ENCODE measurements around the gene ABRACL.

Gene ABRACL

DNA sequence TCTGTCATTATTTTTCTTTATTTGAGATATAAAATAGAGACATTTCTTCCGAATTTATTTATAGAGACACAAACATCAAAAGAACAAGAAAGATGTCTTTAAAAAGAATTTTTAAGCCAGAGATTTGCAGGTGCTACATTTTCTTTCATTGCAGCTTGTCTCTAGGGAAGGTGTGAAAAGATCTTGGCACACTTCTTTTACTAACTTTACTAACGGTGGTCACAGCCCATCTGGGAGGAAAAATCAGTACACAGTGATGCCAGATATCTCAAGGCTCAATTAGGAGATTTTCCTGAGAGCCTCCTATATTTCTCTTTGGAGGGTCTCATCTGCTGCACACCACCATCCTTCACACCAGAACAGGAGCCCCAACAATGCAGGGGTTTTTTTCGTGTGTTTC is 29.5 kb downstream of the ABRACL start:
- DNase-seq = no peak

DNA sequence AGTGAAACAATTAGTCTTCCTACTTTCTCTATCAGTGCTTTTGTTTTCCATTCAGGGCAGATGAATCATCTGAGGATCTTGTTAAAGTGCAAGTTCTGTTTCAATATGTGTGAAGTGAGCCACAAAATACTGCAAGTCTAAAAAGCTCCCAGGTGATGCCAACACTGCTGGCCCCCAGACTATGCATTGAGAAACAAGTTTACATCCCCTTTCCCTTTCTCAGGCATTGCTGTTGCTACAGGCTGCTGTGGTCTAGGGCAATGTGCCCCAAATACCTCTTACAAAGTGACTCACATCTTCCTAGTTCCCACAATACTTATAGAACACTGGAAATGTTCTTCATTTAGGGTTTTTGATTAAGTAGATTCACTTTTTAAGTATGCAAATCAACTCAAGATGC is 31.8 kb downstream of the ABRACL start:
- no peak for DNase-seq

DNA sequence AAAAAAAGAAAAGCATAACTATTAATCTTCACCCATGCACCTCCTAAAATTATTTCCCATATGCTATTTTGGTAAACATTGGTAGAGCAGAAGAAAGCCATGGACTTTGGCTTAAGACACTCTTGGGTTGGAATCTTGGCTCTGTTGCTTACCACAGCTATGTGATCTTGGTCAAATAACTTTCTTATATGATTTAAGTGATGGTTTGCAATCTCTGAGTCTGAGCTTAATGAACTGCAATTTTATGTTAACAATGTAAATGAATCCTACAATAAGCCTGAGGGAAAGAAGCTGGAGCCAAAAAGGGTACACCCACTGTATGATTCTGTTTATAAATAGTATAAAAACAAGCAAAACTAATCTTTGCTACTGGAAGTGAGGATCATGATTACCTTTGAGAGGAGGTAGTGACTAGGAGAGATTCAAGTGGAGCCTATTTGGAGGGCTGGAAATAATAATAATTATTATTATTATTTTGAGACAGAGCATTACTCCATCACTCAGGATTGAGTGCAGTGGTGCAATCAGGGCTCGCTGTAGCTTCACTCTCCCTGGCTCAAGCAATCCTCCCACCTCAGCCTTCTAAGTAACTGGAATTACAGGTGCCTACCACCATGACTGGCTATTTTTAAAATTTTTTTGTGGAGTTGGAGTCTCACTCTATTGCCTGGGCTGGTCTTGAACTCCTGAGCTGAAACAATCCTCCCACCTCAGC is 34.5 kb downstream of the ABRACL start:
- no peak for DNase-seq

DNA sequence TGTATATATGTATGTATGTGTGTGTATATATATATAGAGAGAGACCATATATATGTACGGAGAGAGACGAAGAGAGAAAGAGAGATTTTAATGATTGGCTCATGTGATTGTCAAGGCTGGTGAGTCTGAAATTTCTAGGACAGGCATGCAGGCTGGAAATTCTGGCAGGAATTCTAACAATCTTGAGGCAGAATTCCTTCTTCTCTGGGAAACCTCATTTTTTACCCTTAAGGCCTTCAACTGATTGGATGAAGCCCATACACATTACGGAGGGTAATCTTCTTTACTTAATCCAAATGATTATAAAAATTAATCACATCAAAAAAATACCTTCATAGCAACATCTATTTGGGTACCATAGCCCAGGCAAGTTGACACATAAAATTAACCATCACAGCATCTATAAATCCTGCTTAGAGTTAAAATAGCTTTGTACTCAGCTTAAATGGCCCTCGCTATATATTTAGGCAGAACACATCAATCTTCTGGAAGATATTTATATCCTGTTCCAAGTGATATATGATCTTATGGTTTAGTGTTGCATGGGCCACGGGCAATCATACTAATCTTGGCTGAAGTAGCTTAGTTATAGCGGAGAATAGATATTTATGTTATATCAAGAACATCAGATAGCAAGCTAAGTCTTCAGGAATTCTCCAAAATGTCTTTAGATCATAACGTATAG is 36.6 kb downstream of the ABRACL start:
- DNase-seq = no peak

DNA sequence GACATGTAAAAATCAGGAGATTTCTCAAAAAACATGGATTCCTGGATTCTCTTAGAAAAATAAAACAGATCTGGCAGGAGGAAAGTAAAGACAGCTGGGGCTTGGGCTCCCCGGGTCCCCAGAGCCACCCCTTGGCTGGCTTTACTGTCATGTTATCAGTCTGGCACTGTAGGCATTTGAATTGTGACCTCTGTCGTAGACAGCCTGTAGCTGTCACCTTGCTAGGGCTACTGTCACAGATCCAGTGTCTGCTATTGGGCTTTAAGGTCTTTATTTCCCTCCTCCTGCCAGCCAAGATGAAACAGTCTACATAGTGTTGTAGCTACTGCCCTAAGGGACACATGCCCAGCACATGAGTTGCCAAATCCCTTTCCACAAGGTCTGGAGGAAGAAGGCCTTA is 37.5 kb downstream of the ABRACL start:
- no peak for DNase-seq

DNA sequence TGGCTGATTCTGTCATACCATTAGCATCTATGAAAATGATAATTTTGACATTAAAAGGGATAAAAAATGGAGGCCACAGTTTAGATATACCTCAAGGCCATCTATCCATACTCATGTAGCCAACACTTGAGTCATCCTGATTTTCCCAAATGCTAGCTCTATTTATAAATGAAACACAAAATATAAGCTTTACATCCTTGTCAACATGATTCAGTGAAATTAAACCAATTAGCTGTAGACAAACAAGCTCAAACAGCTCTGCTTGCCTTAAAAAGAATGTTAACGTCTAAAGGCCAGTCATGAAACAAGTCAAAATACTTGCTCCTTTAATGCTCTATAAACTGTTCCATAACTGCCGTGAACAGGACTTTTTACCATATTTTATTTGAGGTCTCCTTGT is 40.3 kb downstream of the ABRACL start:
- DNase-seq = no peak

DNA sequence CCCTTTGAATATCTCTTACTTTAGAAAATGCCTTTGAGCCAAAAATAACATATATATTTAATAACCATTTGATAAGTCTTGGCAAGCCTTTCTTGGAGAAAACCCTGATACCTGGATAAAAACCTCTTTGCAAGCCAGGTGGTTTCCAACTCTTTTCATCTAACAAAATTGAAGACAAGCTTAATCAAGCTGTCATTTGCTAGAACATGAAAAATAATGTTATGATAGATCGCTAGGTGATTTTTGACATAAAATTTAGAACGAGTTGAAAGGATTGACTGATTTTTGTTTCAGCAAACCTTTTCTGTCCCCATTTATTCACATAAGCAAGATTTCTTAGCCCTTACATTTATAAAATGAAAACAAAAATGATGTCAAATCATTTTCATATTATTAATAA is 44.6 kb downstream of the ABRACL start:
- DNase-seq = no peak

DNA sequence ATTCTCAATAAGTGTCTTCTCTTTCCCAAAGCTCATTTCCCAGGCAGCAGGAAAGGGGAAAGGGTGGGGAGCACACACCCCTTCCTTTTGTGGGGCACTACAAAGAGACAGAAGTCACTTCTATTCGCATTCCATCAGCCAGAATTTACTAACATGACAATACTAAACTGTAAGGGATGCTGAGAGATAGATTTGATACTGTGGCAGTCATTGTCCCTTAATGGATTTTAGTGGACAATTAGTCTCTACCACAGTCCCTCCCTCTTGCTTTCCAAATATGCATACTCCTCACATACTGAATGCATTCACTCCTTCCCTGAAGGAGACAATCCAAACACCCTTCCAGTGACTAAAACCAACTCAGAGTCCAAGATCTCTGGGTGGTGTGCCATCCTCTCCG is 50.5 kb downstream of the ABRACL start:
- no peak for DNase-seq

DNA sequence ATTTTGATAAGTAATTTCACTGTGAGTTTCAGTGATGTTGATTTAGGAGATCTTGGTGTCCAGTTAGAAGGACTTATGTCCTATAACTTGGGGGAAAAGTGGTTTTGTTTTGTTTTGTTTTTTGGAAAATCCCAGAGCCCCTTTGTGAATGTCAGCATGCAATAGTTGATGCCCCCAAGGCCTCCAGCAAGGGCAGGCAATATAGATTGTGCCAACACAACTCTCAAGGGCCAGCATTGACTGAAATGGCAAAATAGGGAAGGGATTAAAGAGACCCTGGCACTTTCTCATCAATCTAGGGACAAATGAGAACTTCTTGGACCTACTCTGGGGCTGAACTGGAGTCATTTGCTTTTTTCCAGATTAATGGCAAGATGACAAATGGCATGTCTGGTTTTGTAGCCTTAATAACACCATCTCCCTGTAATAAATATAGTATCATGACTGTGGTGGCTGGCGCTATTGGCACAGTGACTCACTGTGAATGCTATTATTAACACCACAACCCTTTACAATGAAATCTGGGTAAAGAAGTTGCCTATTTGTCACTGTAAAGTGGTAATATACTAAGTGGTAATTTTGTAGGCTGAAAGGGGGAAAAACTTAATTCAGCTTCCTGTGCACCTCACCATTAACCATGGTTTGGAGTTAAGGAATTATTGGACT is 51.8 kb downstream of the ABRACL start:
- no peak for DNase-seq

DNA sequence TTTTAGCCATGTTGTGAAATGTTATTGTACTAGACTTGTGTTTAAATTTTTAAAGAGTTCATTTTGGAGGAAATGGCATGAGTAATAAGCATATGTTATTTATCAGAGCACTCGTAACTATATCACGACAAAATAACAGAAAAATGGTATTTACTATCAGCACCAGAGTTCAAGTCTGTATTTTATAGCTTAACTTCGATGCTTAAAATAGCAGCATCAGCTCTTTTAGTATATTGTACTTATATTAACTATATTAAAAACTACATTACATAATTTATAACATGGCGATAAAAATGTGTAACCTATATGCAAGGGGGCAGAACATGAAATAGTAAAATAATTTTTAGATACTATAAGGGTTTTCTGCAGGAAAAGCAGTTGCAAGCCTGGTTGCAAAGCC is 52.9 kb downstream of the ABRACL start:
- no peak for DNase-seq

DNA sequence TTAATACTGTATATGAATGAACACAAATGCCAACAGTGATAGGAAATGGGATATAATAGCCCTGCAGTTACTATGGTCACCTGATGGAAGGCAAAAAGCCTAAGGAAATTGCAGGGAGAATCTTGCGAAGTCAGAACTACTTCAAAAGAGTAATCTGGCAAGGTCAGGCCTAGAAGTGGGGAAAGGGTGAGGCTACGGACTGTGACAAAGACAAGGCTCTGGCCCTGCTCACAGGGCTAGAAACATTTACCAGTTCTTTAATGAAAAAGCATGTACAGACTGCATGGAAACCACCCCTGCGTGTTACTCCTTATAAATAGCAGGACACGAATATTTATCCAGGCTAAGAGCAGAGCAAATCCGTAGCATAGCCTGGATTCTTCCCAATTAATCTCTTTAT is 53.8 kb downstream of the ABRACL start:
- no peak for DNase-seq

DNA sequence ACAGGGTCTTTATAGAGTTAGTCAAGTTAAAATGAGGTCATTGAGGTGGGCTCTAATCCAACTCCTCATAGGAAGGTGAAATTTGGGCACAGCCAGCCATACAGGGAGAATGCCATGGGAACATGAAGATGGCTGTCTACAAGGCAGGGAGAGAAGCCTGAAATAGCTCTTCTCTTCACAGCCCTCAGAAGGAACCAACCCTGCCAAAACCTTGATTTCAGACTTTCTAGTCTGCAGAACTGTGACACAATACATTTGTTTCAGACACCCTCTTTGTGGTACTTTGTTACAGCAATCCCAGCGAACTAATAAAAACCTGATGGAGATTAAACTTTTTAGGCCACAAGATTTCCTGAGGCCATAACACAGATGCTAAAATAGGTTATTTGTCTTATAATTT is 63.3 kb downstream of the ABRACL start:
- DNase-seq = no peak
